Measurements from ENCODE around the gene EMC9. TPM values are rescaled to one million over a fixed set of nuclear protein-coding genes. Genes with fewer than 3 reads are reported as not detected.

EMC9 gene
- total RNA-seq, 1 donor from 2014 or later, result 14.5 TPM

- Histone ChIP-seq H3K27ac (replicated peaks) (peak overlapping the region; percentile 98), H3K36me3 (peaks cover 28% of the 10 kb centered on the region), H3K4me1 (peaks cover 39% of the 10 kb centered on the region), H3K27me3 (ENCODE audit: low read depth) (no peaks in the 10 kb centered on the region), H3K4me3 (peak overlapping the region; percentile 76), H3K9me3 (replicated peaks) (no peaks in the 10 kb centered on the region)
- intact Hi-C loops (cut with micrococcal nuclease), result no loop called here
- no peak for TF ChIP-seq CTCF (IDR thresholded peaks at IDR 0.05; ENCODE audit: borderline replicate concordance)
- peak; percentile 86 for DNase-seq
Measured at GRCh38 chr14:24113801-24114531, 27.4 kb downstream of the EMC9 start.

- peak overlapping the region; percentile 76 for H3K4me3 ChIP-seq
- H3K36me3 ChIP-seq, result peaks cover 23% of the 10 kb centered on the region
- intact Hi-C loops (cut with micrococcal nuclease), result no loop called here
- peak overlapping the region; percentile 98 for H3K27ac ChIP-seq (replicated peaks)
- no peaks in the 10 kb centered on the region for H3K27me3 ChIP-seq (ENCODE audit: low read depth)
- H3K9me3 ChIP-seq (replicated peaks), result no peaks in the 10 kb centered on the region
- no peak for DNase-seq
- H3K4me1 ChIP-seq, result peaks cover 44% of the 10 kb centered on the region
- no peak for TF ChIP-seq CTCF (IDR thresholded peaks at IDR 0.05; ENCODE audit: borderline replicate concordance)
Measured at GRCh38 chr14:24113379-24113800, 28.0 kb downstream of the EMC9 start.

- no peaks in the 10 kb centered on the region for H3K27me3 ChIP-seq (ENCODE audit: low read depth)
- H3K27ac ChIP-seq (replicated peaks), result no peak overlapping the region
- intact Hi-C loops (cut with micrococcal nuclease), result no loop called here
- H3K9me3 ChIP-seq (replicated peaks), result no peaks in the 10 kb centered on the region
- no peak overlapping the region for H3K4me3 ChIP-seq
- no peak for DNase-seq
- TF ChIP-seq CTCF (IDR thresholded peaks at IDR 0.05; ENCODE audit: borderline replicate concordance), result no peak
- H3K4me1 ChIP-seq, result peaks cover 25% of the 10 kb centered on the region
- no peaks in the 10 kb centered on the region for H3K36me3 ChIP-seq
Measured at GRCh38 chr14:24110523-24110922, 30.9 kb downstream of the EMC9 start.

- Histone ChIP-seq H3K36me3 (no peaks in the 10 kb centered on the region), H3K4me1 (peaks cover 21% of the 10 kb centered on the region), H3K27me3 (ENCODE audit: low read depth) (no peaks in the 10 kb centered on the region), H3K4me3 (no peak overlapping the region), H3K9me3 (replicated peaks) (no peaks in the 10 kb centered on the region), H3K27ac (replicated peaks) (no peak overlapping the region)
- no peak for TF ChIP-seq CTCF (IDR thresholded peaks at IDR 0.05; ENCODE audit: borderline replicate concordance)
- intact Hi-C loops (cut with micrococcal nuclease), result no loop called here
- DNase-seq, result no peak
Measured at GRCh38 chr14:24110060-24110459, 31.3 kb downstream of the EMC9 start.

GRCh38 chr14:24108336-24108874, 33.0 kb downstream of the EMC9 start:
- H3K4me3 ChIP-seq, result no peak overlapping the region
- peaks cover 13% of the 10 kb centered on the region for H3K4me1 ChIP-seq
- DNase-seq, result no peak
- H3K9me3 ChIP-seq (replicated peaks), result no peaks in the 10 kb centered on the region
- H3K36me3 ChIP-seq, result no peaks in the 10 kb centered on the region
- H3K27me3 ChIP-seq (ENCODE audit: low read depth), result no peaks in the 10 kb centered on the region
- intact Hi-C loops (cut with micrococcal nuclease), result loop anchor here (5.0 kb wide), 1 partner anchor 46 kb away; no protein-coding TSS in a partner anchor
- peak overlapping the region; percentile 37 for H3K27ac ChIP-seq (replicated peaks)
- TF ChIP-seq CTCF (IDR thresholded peaks at IDR 0.05; ENCODE audit: borderline replicate concordance), result no peak
